Prostate gland (tissue), 2 donors: Measurements from ENCODE around the gene SHISA6. TPM values are rescaled to one million over a fixed set of nuclear protein-coding genes. Genes with fewer than 3 reads are reported as not detected.

ENCODE experiments used
- DNase-seq: peaks from one replicate; pipeline ENCODE4 v3.0.0-alpha.2; 2019; ENCODE audit warnings: low spot score
- H3K27ac ChIP-seq, 2 donors: fragments of 200-600 bp; sonication (generic); 2 replicates each; pipeline ENCODE4 v1.5.1; 2017 to 2019
- H3K27me3 ChIP-seq: fragments of 200-600 bp; sonication (generic); replicated peaks from 2 replicates; pipeline ENCODE4 v1.5.1; 2019; ENCODE audit not compliant: insufficient read depth
- H3K36me3 ChIP-seq, 2 donors: fragments of 200-600 bp; sonication (generic); 1 replicate in 1 of 2; 2 replicates in 1 of 2; pipeline versions ENCODE4 v1.5.1 to v1.8.1; 2017 to 2019
- H3K4me1 ChIP-seq: fragments of 200-600 bp; sonication (generic); replicated peaks from 2 replicates; pipeline ENCODE4 v1.5.1; 2019
- H3K4me3 ChIP-seq, 2 donors: fragments of 200-600 bp; sonication (generic); 2 replicates each; pipeline ENCODE4 v1.5.1; 2017 to 2019
- H3K9me3 ChIP-seq: fragments of 200-600 bp; sonication (generic); 2 replicates; pipeline ENCODE4 v1.5.1; 2017
- CTCF ChIP-seq, 4 experiments: fragments of 200-600 bp in 2 of 4; fragments of 450-650 bp in 2 of 4; sonication (generic) in 2 of 4; IDR thresholded peaks; 1 replicate in 3 of 4; 2 replicates in 1 of 4; pipeline ENCODE4 v1.5.1; 2016 to 2019; ENCODE audit warnings: antibody characterized with exemption in 4 of 4, mild to moderate bottlenecking in 2 of 4, moderate library complexity in 2 of 4
- POLR2A ChIP-seq: fragments of 450-650 bp; IDR thresholded peaks from one replicate; pipeline ENCODE4 v1.6.1; 2016; ENCODE audit warnings: antibody characterized with exemption, mild to moderate bottlenecking
- POLR2AphosphoS5 ChIP-seq: sonication (generic); formaldehyde crosslinking; IDR thresholded peaks from one replicate; pipeline ENCODE4 v1.6.1; 2017; ENCODE audit warnings: antibody characterized with exemption
- WGBS: methylation state at CpG from one replicate; pipeline ENCODE4 v1.1.5; 2018; 5-methylcytosine and 5-hydroxymethylcytosine counted together
- intact Hi-C: fragments of 100-400 bp; cut with DNase I; formaldehyde crosslinking; loops from one replicate; pipeline ENCODE4 v1.14.2; 2022
- total RNA-seq, 2 donors: library from RNA; depleted of rRNA; stranded (reverse); fragments of >200 nt; gene quantifications; one replicate each; pipeline ENCODE4 v1.1.0, GENCODE V29; 2016

The SHISA6 gene
- total RNA-seq, 2 donors from 2014 or later, result 9.0 to 10.6 TPM

- Histone ChIP-seq H3K4me3 (no peak overlapping the region), H3K36me3 (no peaks in the 10 kb centered on the region), H3K4me1 (peaks cover 21% of the 10 kb centered on the region), H3K27ac (peak overlapping the region; percentile 62 to 71), H3K27me3 (no peaks in the 10 kb centered on the region), H3K9me3 (no peaks in the 10 kb centered on the region)
- TF ChIP-seq POLR2A, result no peak
- TF ChIP-seq CTCF (IDR thresholded peaks at IDR 0.05), result no peak
- TF ChIP-seq POLR2AphosphoS5, result no peak
- WGBS, result 35% methylated on average over 3 of the region's 3 CpGs
- DNase-seq, result no peak
- intact Hi-C loops, result no loop called here
These were observed 37.9 kb downstream of the SHISA6 start for GRCh38 chr17:11278992-11279270.

- DNase-seq, result peak; percentile 36
- H3K4me3 ChIP-seq, result no peak overlapping the region
- TF ChIP-seq POLR2AphosphoS5 (peak; percentile 57), CTCF (IDR thresholded peaks at IDR 0.05) (no peak)
- H3K27ac ChIP-seq, result peak overlapping the region; percentile 62 to 71
- no peaks in the 10 kb centered on the region for H3K36me3 ChIP-seq
- WGBS, result 39% methylated on average over 6 of the region's 6 CpGs
- peaks cover 15% of the 10 kb centered on the region for H3K4me1 ChIP-seq
- no peaks in the 10 kb centered on the region for H3K9me3 ChIP-seq
- no peaks in the 10 kb centered on the region for H3K27me3 ChIP-seq
- intact Hi-C loops, result no loop called here
These were observed 38.8 kb downstream of the SHISA6 start for GRCh38 chr17:11279776-11280344.

- no peaks in the 10 kb centered on the region for H3K36me3 ChIP-seq
- no peaks in the 10 kb centered on the region for H3K27me3 ChIP-seq
- DNase-seq, result no peak
- 100% methylated on average over 2 of the region's 2 CpGs for WGBS
- TF ChIP-seq POLR2AphosphoS5 (no peak), POLR2A (no peak), CTCF (IDR thresholded peaks at IDR 0.05) (no peak)
- intact Hi-C loops, result no loop called here
- H3K4me1 ChIP-seq, result peaks cover 15% of the 10 kb centered on the region
- no peaks in the 10 kb centered on the region for H3K9me3 ChIP-seq
- H3K4me3 ChIP-seq, result no peak overlapping the region
- no peak overlapping the region for H3K27ac ChIP-seq
These were observed 41.6 kb downstream of the SHISA6 start for GRCh38 chr17:11282586-11282985.

DNA sequence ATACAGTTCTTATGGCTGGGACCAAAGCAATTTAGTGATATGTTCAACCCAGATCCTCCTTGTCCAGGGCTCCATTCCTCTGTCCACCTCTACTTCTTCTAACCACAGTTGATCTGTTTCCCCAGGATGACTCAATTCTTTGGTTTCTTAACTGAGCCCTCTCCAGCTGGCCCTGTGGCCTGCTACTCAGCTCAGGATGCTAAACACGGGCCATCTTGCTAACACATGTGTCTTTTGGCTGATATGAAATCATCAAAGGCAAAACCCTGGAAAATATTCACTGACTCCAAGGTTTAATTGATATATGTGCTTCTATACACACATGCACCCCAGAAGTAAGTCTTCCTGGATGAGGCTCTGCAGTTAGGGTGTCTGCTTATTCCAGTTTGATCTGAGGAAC lies 43.8 kb downstream of the SHISA6 start:
- intact Hi-C loops, result no loop called here

More for the DNA sequence above, 43.8 kb downstream of the SHISA6 start:
- H3K27me3 ChIP-seq, result no peaks in the 10 kb centered on the region
- no peaks in the 10 kb centered on the region for H3K9me3 ChIP-seq
- no peak overlapping the region for H3K27ac ChIP-seq
- no peak for TF ChIP-seq CTCF (IDR thresholded peaks at IDR 0.05)
- TF ChIP-seq POLR2AphosphoS5, result no peak
- TF ChIP-seq POLR2A, result no peak
- no peaks in the 10 kb centered on the region for H3K36me3 ChIP-seq
- no peak overlapping the region for H3K4me3 ChIP-seq
- H3K4me1 ChIP-seq, result no peaks in the 10 kb centered on the region
- DNase-seq, result no peak
- whole genome bisulfite sequencing, result 82% methylated on average over 1 of the region's 1 CpG
